ENCODE results near the gene KRTAP2-3. TPM values are rescaled to one million over a fixed set of nuclear protein-coding genes. Genes with fewer than 3 reads are reported as not detected.
A peak's percentile ranks its signal among the peaks of the same experiment; 100 is the strongest.
"Not testable (repeated sequence)": the region's sequence is repeated elsewhere in the genome, so short reads cannot be mapped to it uniquely, and the experiment has no call there.

The KRTAP2-3 gene, protein sequence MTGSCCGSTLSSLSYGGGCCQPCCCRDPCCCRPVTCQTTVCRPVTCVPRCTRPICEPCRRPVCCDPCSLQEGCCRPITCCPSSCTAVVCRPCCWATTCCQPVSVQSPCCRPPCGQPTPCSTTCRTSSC
- polyA plus RNA-seq (2013, experiment 1 of 2): 0.33 TPM
- 0.18 TPM for polyA plus RNA-seq (2013, experiment 2 of 2)

DNA sequence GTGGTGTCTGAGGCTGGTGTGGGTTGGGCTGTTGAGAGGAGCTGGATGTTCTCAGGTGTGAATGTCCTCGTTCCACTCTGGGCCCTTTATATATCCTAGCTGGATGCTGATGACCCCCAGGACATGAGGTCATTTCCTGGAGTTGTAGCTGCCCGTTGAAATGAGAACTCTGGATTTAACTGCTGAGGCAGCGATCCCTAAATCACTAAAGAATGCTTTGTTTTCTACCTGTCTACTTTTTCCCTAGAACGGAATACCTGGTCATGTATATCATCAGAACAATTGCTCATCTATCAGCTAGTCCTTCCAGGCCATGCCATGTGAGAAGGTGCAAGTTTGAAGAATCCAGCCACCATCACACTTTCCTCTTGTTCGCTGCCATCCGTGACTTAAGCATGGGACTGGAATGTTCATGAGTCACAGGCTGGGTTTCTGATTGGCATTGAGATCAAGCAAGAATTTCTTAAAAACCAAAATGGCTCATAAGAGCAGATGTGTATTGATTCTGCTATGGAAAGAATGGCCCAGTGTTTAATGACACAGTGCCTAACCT, at the start of gene KRTAP2-3:
TSS of gene KRTAP2-3 (minus strand) at position 63 of the 553 bp plus-strand sequence. CDS start 64 bp downstream, outside the sequence.
- no peak within 1 kb of the TSS for H3K4me3 ChIP-seq (ENCODE audit: insufficient read depth in 1 of 2, low read depth in 1 of 2, low read length in 2 of 2)
- DNase-seq: peak; percentile 82
- H3K18ac ChIP-seq (ENCODE audit: low read depth in 1 of 2, low read length in 2 of 2): no peak within 1 kb of the TSS
- no peak within 1 kb of the TSS for H3K23ac ChIP-seq (ENCODE audit: low read length in 2 of 2)
- no peaks in the 10 kb centered on the region for H3K36me3 ChIP-seq (ENCODE audit: control insufficient read depth in 1 of 2, insufficient read depth in 2 of 2, low read depth in 1 of 2, low read length in 2 of 2)
- H3K27ac ChIP-seq (ENCODE audit: low read length, poor library complexity, severe bottlenecking): peak within 1 kb of the TSS; percentile 87
- no peaks in the 10 kb centered on the region for H3K79me1 ChIP-seq (replicated peaks; ENCODE audit: low read length, poor library complexity, severe bottlenecking)
- H2BK120ac ChIP-seq (ENCODE audit: low read depth, low read length): no peak within 1 kb of the TSS
- no peak within 1 kb of the TSS for H3K4ac ChIP-seq (ENCODE audit: low read depth in 1 of 2, low read length in 2 of 2)
- H3K4me1 ChIP-seq (ENCODE audit: control insufficient read depth, insufficient read depth, low read depth, low read length): peaks cover 7% of the 10 kb centered on the region
- H2AFZ ChIP-seq (ENCODE audit: low read depth, low read length): no peak within 1 kb of the TSS
- WGBS: 24% methylated on average over 6 of the region's 6 CpGs
- peak within 1 kb of the TSS; percentile 28 for H2AK5ac ChIP-seq (ENCODE audit: low read length, severe bottlenecking)
- H3K4me2 ChIP-seq (ENCODE audit: low read length, poor library complexity, severe bottlenecking): no peak within 1 kb of the TSS
- peak within 1 kb of the TSS; percentile 5 for H2BK5ac ChIP-seq (ENCODE audit: low read depth, low read length, poor library complexity, severe bottlenecking)
- no peak within 1 kb of the TSS for H4K8ac ChIP-seq (ENCODE audit: low read length)
- H3K9me3 ChIP-seq (ENCODE audit: control insufficient read depth, low read length): no peaks in the 10 kb centered on the region
- no peak within 1 kb of the TSS for H3K14ac ChIP-seq (ENCODE audit: low read length in 2 of 2)
- H2BK15ac ChIP-seq (ENCODE audit: low read depth, poor library complexity, severe bottlenecking): no peak within 1 kb of the TSS
- no peaks in the 10 kb centered on the region for H3K27me3 ChIP-seq (ENCODE audit: control insufficient read depth in 1 of 2, insufficient read depth in 1 of 2, low read length in 2 of 2)
- no peak within 1 kb of the TSS for H4K91ac ChIP-seq (ENCODE audit: low read length)
- H2BK12ac ChIP-seq (ENCODE audit: low read length in 2 of 2): no peak within 1 kb of the TSS
- H3K9ac ChIP-seq (ENCODE audit: low read length): peak within 1 kb of the TSS; percentile 70

DNA sequence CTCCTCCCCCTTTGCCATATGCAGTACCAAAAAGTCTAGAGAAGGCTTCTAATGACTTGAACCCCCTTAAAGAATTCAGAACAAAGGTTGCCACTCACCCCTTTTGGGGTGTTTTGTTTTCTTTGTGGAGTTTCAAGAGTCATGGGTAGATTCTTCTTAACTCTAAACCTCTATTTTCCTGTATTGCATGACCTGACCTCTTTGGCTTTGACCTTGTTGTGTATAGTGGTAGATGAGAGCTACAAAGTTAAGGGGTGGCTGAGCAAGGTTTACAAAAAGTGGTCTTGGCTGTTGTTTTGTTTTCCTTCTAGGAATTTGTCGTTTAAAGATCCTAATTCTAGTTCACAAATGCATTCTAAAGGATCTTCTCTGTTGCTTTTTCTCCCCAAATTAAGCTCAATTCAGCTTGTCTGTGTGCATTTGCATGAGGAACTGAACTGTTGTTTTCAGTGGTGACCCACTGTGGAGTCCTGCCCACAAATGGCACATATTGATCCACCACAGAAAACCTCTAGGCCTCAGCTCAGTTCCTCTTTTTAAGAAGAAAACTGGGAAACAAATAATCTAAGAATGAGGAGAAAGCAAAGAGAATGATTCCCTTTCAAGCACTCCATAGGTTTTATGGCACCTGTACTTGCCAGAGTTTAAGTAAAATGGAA, 48.9 kb upstream of the KRTAP2-3 start:
- H3K23ac ChIP-seq (ENCODE audit: low read length in 2 of 2); H2BK5ac ChIP-seq (ENCODE audit: low read depth, low read length, poor library complexity, severe bottlenecking); H3K4ac ChIP-seq (ENCODE audit: low read depth in 1 of 2, low read length in 2 of 2); H3K79me1 ChIP-seq (replicated peaks; ENCODE audit: low read length, poor library complexity, severe bottlenecking); H3K36me3 ChIP-seq (ENCODE audit: control insufficient read depth in 1 of 2, insufficient read depth in 2 of 2, low read depth in 1 of 2, low read length in 2 of 2); H2BK15ac ChIP-seq (ENCODE audit: low read depth, poor library complexity, severe bottlenecking); H3K27me3 ChIP-seq (ENCODE audit: control insufficient read depth in 1 of 2, insufficient read depth in 1 of 2, low read length in 2 of 2); H2BK12ac ChIP-seq (ENCODE audit: low read length in 2 of 2); H3K4me1 ChIP-seq (ENCODE audit: control insufficient read depth, insufficient read depth, low read depth, low read length); H4K8ac ChIP-seq (ENCODE audit: low read length); H4K91ac ChIP-seq (ENCODE audit: low read length); H3K14ac ChIP-seq (ENCODE audit: low read length in 2 of 2); H3K9ac ChIP-seq (ENCODE audit: low read length); H2AFZ ChIP-seq (ENCODE audit: low read depth, low read length); H2BK120ac ChIP-seq (ENCODE audit: low read depth, low read length); H2AK5ac ChIP-seq (ENCODE audit: low read length, severe bottlenecking); H3K9me3 ChIP-seq (ENCODE audit: control insufficient read depth, low read length); H3K4me2 ChIP-seq (ENCODE audit: low read length, poor library complexity, severe bottlenecking); H3K27ac ChIP-seq (ENCODE audit: low read length, poor library complexity, severe bottlenecking); H3K18ac ChIP-seq (ENCODE audit: low read depth in 1 of 2, low read length in 2 of 2); DNase-seq: not testable (repeated sequence)
- WGBS: no CpG with 5 or more reads among the region's 1 CpG
- peak overlapping the region in 1 of 2 experiments; percentile 63 for H3K4me3 ChIP-seq (ENCODE audit: insufficient read depth in 1 of 2, low read depth in 1 of 2, low read length in 2 of 2)

DNA sequence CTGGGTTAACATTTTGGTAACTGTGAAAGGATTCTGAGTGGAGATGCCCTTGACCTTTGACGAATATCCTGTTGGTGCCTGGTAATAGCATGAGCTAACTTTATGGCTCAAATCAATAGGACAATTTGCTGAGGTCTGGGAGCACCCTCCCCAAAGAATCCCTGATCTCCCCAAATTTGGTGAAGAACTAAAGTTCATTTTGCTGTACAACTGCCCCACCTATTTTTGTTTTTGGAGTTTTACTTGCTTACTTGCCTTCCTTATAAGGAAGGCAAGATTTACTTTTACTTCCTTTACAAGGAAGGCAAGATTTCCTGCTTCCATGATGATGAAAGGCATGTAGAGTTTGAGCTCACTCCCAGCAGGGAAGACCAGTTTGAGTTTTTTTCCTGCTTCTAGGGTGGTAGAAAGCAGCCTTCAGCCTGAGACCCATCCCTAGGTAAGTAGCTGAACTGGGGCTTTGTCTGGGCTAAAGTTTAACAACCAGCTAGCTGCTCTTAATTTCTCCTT, 48.1 kb upstream of the KRTAP2-3 start:
- Histone ChIP-seq H2BK12ac (ENCODE audit: low read length in 2 of 2) (no peak overlapping the region), H3K27ac (ENCODE audit: low read length, poor library complexity, severe bottlenecking) (no peak overlapping the region), H4K91ac (ENCODE audit: low read length) (no peak overlapping the region), H2BK5ac (ENCODE audit: low read depth, low read length, poor library complexity, severe bottlenecking) (no peak overlapping the region), H3K4me2 (ENCODE audit: low read length, poor library complexity, severe bottlenecking) (no peak overlapping the region), H3K14ac (ENCODE audit: low read length in 2 of 2) (no peak overlapping the region), H2BK15ac (ENCODE audit: low read depth, poor library complexity, severe bottlenecking) (no peak overlapping the region), H3K79me1 (replicated peaks; ENCODE audit: low read length, poor library complexity, severe bottlenecking) (no peaks in the 10 kb centered on the region), H2AK5ac (ENCODE audit: low read length, severe bottlenecking) (peak overlapping the region; percentile 13), H2BK120ac (ENCODE audit: low read depth, low read length) (no peak overlapping the region), H3K27me3 (ENCODE audit: control insufficient read depth in 1 of 2, insufficient read depth in 1 of 2, low read length in 2 of 2) (no peaks in the 10 kb centered on the region), H3K4me3 (ENCODE audit: insufficient read depth in 1 of 2, low read depth in 1 of 2, low read length in 2 of 2) (peak overlapping the region in 1 of 2 experiments; percentile 63), H3K4ac (ENCODE audit: low read depth in 1 of 2, low read length in 2 of 2) (no peak overlapping the region), H3K4me1 (ENCODE audit: control insufficient read depth, insufficient read depth, low read depth, low read length) (peaks cover 4% of the 10 kb centered on the region), H3K9ac (ENCODE audit: low read length) (no peak overlapping the region), H3K9me3 (ENCODE audit: control insufficient read depth, low read length) (peaks cover 1% of the 10 kb centered on the region), H3K36me3 (ENCODE audit: control insufficient read depth in 1 of 2, insufficient read depth in 2 of 2, low read depth in 1 of 2, low read length in 2 of 2) (no peaks in the 10 kb centered on the region), H3K23ac (ENCODE audit: low read length in 2 of 2) (no peak overlapping the region), H3K18ac (ENCODE audit: low read depth in 1 of 2, low read length in 2 of 2) (no peak overlapping the region), H2AFZ (ENCODE audit: low read depth, low read length) (no peak overlapping the region), H4K8ac (ENCODE audit: low read length) (no peak overlapping the region)
- no peak for DNase-seq
- WGBS: 79% methylated on average over 1 of the region's 1 CpG

DNA sequence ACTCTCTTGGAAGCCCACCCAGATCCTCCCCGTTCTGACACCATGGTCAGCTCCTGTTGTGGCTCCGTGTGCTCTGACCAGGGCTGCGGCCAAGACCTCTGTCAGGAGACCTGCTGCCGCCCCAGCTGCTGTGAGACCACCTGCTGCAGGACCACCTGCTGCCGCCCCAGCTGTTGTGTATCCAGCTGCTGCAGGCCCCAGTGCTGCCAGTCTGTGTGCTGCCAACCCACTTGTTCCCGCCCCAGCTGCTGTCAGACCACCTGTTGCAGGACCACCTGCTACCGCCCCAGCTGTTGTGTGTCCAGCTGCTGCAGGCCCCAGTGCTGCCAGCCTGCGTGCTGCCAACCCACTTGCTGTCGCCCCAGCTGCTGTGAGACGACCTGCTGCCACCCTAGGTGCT, 45.4 kb upstream of the KRTAP2-3 start, which contains the start of gene KRTAP4-9:
TSS of gene KRTAP4-9 (plus strand) at position 43 of the 400 bp plus-strand sequence. CDS start at position 43, 0 bp downstream.
- H3K36me3 ChIP-seq (ENCODE audit: control insufficient read depth in 1 of 2, insufficient read depth in 2 of 2, low read depth in 1 of 2, low read length in 2 of 2); H3K23ac ChIP-seq (ENCODE audit: low read length in 2 of 2); H3K18ac ChIP-seq (ENCODE audit: low read depth in 1 of 2, low read length in 2 of 2); H3K4me1 ChIP-seq (ENCODE audit: control insufficient read depth, insufficient read depth, low read depth, low read length); H4K8ac ChIP-seq (ENCODE audit: low read length); H2BK5ac ChIP-seq (ENCODE audit: low read depth, low read length, poor library complexity, severe bottlenecking); H2BK15ac ChIP-seq (ENCODE audit: low read depth, poor library complexity, severe bottlenecking); H2AFZ ChIP-seq (ENCODE audit: low read depth, low read length); DNase-seq; H2BK120ac ChIP-seq (ENCODE audit: low read depth, low read length); H3K4ac ChIP-seq (ENCODE audit: low read depth in 1 of 2, low read length in 2 of 2); H3K79me1 ChIP-seq (replicated peaks; ENCODE audit: low read length, poor library complexity, severe bottlenecking); H2AK5ac ChIP-seq (ENCODE audit: low read length, severe bottlenecking); H3K14ac ChIP-seq (ENCODE audit: low read length in 2 of 2); H3K4me2 ChIP-seq (ENCODE audit: low read length, poor library complexity, severe bottlenecking); H4K91ac ChIP-seq (ENCODE audit: low read length); H3K4me3 ChIP-seq (ENCODE audit: insufficient read depth in 1 of 2, low read depth in 1 of 2, low read length in 2 of 2); H3K9me3 ChIP-seq (ENCODE audit: control insufficient read depth, low read length); H3K27me3 ChIP-seq (ENCODE audit: control insufficient read depth in 1 of 2, insufficient read depth in 1 of 2, low read length in 2 of 2); H3K9ac ChIP-seq (ENCODE audit: low read length): not testable (repeated sequence)
- H2BK12ac ChIP-seq (ENCODE audit: low read length in 2 of 2): peak within 1 kb of the TSS in 1 of 2 experiments; percentile 31
- H3K27ac ChIP-seq (ENCODE audit: low read length, poor library complexity, severe bottlenecking): peak within 1 kb of the TSS; percentile 75
- WGBS: 85% methylated on average over 8 of the region's 10 CpGs

All from mesenchymal stem cell (in vitro differentiated cells and primary cell).